ENCODE results near the gene ZBTB1.

The ZBTB1 gene

DNA sequence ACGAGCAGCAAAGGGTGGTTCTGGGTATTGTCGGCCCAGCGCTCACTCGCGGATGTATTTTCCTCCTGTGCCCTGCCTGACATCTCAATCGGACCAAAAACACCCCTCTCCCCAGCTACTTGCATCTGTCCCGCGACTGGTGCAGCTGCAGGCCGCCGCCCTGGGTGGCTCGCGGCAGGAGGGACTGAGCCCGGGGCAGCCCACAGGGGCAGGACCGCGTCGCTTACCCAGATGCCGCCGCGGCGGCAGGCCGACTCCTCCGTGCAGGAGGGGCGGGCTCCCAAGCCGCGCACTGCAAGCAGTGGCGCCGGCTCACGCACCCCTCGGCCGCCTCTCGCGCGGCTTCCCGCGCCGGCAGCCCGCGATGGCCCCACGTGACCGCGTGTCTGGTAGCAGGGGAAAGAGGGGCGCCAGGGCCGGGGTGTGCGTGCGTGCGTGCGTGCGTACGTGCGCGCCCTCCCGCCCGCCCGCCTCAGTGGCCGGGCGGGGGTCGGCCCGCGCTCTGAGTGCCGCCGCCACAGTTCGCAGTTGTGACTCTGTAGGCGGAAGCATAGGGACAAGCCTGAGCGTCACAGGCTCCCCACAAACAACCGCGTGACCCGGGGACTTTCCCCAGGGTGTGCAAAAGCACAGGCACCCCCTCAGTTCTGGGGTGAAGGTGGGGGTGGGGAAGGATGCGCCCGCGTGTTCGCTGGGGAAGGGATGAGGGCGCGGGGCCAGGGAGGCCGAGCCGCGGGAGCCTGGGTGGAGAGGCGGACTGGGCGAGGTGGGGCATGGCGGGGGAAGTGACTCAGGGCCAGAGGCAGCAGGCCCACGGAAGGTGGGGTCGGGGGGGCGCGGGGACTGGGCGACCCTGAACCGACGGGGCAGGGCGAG, 898 bp upstream of the ZBTB1 start, which contains the start of gene ZBTB25:
Gene ZBTB25, minus strand, starts transcription at position 405 of the 876 bp plus-strand sequence. CDS start 13,305 bp downstream, outside the sequence.
- DNase-seq (ENCODE audit: low read depth) = peak; percentile 92
- TF ChIP-seq, protein P1, sequence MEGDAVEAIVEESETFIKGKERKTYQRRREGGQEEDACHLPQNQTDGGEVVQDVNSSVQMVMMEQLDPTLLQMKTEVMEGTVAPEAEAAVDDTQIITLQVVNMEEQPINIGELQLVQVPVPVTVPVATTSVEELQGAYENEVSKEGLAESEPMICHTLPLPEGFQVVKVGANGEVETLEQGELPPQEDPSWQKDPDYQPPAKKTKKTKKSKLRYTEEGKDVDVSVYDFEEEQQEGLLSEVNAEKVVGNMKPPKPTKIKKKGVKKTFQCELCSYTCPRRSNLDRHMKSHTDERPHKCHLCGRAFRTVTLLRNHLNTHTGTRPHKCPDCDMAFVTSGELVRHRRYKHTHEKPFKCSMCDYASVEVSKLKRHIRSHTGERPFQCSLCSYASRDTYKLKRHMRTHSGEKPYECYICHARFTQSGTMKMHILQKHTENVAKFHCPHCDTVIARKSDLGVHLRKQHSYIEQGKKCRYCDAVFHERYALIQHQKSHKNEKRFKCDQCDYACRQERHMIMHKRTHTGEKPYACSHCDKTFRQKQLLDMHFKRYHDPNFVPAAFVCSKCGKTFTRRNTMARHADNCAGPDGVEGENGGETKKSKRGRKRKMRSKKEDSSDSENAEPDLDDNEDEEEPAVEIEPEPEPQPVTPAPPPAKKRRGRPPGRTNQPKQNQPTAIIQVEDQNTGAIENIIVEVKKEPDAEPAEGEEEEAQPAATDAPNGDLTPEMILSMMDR (IDR thresholded peaks at IDR 0.05; ENCODE audit: low read length, missing control alignments) = no peak
- H3K4me3 ChIP-seq (replicated peaks; ENCODE audit: low read depth, low read length) = peak within 1 kb of the TSS; percentile 76

DNA sequence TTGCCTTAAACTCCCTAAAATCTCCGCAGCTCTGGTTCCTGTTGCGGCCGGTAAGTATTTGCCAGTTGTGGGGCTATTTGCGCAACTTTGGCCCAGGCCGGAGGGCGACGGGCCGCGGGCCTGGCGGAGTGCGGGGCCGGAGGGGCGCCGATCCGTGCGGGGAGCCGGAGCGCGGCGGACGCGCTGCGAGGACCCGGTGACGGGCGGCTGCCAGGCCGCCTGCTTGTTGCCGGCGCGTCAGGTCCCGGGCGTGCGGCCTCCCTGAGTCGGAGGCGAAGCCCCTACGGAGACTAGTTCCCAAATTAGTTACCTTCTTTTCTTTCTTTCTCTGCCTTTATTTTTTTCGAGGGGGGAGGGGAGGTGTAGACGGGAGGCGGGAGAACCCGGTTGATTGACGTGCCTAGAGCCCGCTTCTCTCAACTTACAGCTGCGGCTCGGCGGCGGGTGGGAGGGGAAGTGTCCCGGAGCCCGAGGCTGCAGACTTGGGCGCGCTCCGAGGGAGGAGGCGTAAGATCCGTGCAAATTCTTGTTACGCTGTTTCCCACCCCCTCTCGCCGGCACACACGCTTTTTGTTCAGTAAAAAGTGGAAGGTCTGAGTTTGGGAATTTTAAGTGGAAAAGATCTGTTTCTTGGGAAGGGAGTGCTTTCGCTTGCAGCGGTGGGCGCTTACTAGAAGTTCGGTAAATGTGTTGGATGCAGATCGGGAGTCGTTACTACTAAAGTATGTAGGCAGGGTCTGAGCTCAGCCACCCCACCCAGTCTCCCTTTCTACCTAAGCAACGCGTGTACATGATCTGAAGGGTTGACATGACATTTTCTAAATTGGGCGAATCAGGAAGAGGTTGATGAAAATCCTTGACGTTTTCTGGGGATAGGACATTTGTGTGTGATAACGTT, 576 bp downstream of the ZBTB1 start:
- TF ChIP-seq, protein P1 (IDR thresholded peaks at IDR 0.05; ENCODE audit: low read length, missing control alignments) = no peak
- peak; percentile 84 for DNase-seq (ENCODE audit: low read depth)
- H3K4me3 ChIP-seq (replicated peaks; ENCODE audit: low read depth, low read length) = peak overlapping the region; percentile 76

DNA sequence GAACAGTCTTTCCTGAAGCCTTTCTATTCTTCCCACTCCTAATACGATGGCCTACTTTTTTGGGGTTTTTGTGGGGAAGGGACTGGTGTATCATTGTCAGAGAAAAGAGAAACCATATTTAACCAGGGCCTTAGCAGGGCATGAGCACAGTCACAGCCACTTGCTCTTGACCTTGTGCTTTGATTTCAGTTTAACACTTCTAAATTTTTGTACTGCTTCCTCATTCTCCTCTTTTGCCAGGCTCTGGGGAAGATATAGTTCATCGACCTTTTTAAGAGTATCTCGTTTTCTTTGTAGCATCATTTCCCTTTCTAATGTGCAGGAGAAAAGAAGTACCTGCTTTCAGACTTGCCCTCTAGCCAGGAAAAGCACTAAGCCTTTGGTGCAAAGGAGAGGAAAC, 2.2 kb downstream of the ZBTB1 start:
- TF ChIP-seq, protein P1 (IDR thresholded peaks at IDR 0.05; ENCODE audit: low read length, missing control alignments) = no peak
- DNase-seq (ENCODE audit: low read depth) = no peak
- peak overlapping the region; percentile 40 for H3K4me3 ChIP-seq (replicated peaks; ENCODE audit: low read depth, low read length)

DNA sequence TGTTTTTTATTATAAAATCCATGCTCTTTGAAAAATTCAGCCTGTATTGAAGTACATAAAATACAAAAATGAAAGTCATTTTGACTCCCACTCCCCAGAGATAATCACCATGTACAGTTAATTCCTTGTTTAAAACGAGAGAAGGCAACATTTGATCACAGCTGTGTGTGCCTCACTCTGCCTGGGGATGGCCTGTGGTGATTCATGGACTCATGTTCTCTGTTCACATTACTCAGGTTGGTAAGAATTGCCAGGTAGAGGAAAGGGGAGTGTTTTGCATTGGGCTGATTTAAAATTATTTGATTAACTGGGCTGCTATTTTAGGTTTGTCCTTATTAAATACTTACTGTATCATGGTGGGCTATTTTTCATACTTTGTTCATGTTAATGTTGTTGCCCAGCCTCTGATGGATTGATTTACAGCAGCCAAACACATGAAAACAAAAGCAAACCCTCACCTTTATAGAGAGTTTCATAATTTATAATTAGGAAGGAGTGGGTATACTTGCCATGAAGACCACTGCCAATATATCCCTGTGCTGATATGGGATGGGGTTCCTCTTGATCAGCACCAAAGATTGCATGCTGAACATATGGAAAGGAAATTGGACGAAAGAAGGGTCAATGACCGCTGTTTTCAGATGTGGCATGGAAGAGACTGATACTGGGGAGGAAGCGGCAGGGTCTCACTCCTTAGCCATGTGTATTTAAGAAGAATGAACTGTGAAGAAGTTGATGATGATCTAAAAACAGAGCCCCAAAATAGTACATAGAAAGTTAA, 3.0 kb downstream of the ZBTB1 start:
- peak overlapping the region; percentile 40 for H3K4me3 ChIP-seq (replicated peaks; ENCODE audit: low read depth, low read length)
- no peak for DNase-seq (ENCODE audit: low read depth)
- TF ChIP-seq, protein P1 (IDR thresholded peaks at IDR 0.05; ENCODE audit: low read length, missing control alignments) = no peak

DNA sequence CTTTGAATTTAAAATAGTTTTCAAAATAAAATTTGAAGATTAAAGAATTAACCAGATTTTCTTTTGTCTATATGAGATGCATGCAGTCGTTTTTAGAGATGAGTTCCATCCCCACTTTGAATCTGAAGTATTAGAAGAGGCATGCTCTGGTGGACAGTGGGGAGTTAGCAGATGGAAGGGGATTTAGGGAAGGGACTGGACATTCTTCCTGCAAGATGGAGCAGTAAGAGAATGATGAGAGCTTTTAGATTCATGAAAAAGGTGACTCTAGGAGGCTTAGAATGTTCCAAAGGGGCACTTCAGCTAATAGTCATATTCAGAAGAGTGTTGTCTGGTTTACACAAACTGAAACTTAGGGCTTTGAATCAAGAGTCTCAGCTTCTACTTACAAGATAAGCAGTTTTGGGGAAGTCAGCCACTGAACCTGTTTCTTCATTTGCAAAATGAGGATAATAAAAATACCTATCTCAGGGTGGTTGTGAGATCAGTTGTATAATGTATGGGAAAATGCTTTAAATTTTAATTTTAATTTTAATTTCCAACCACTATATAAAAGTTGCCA, 3.7 kb downstream of the ZBTB1 start:
- TF ChIP-seq, protein P1 (IDR thresholded peaks at IDR 0.05; ENCODE audit: low read length, missing control alignments) = no peak
- DNase-seq (ENCODE audit: low read depth) = no peak
- H3K4me3 ChIP-seq (replicated peaks; ENCODE audit: low read depth, low read length) = no peak overlapping the region

- TF ChIP-seq, protein P1 (IDR thresholded peaks at IDR 0.05; ENCODE audit: low read length, missing control alignments) = no peak
- no peak overlapping the region for H3K4me3 ChIP-seq (replicated peaks; ENCODE audit: low read depth, low read length)
- no peak for DNase-seq (ENCODE audit: low read depth)
Observed at GRCh38 chr14:64509036-64509435, 4.5 kb downstream of the ZBTB1 start.
